Prostate gland (tissue), 2 donors: Measurements from ENCODE around the gene TMTC2. TPM values are rescaled to one million over a fixed set of nuclear protein-coding genes. Genes with fewer than 3 reads are reported as not detected.

Source experiments
- DNase-seq: peaks from one replicate; pipeline ENCODE4 v3.0.0-alpha.2; 2019; ENCODE audit warnings: low spot score
- H3K27ac ChIP-seq, 2 donors: fragments of 200-600 bp; sonication (generic); 2 replicates each; pipeline ENCODE4 v1.5.1; 2017 to 2019
- H3K27me3 ChIP-seq: fragments of 200-600 bp; sonication (generic); replicated peaks from 2 replicates; pipeline ENCODE4 v1.5.1; 2019; ENCODE audit not compliant: insufficient read depth
- H3K36me3 ChIP-seq, 2 donors: fragments of 200-600 bp; sonication (generic); 1 replicate in 1 of 2; 2 replicates in 1 of 2; pipeline versions ENCODE4 v1.5.1 to v1.8.1; 2017 to 2019
- H3K4me1 ChIP-seq: fragments of 200-600 bp; sonication (generic); replicated peaks from 2 replicates; pipeline ENCODE4 v1.5.1; 2019
- H3K4me3 ChIP-seq, 2 donors: fragments of 200-600 bp; sonication (generic); 2 replicates each; pipeline ENCODE4 v1.5.1; 2017 to 2019
- H3K9me3 ChIP-seq: fragments of 200-600 bp; sonication (generic); 2 replicates; pipeline ENCODE4 v1.5.1; 2017
- POLR2A ChIP-seq: fragments of 450-650 bp; IDR thresholded peaks from one replicate; pipeline ENCODE4 v1.6.1; 2016; ENCODE audit warnings: antibody characterized with exemption, mild to moderate bottlenecking
- POLR2AphosphoS5 ChIP-seq: sonication (generic); formaldehyde crosslinking; IDR thresholded peaks from one replicate; pipeline ENCODE4 v1.6.1; 2017; ENCODE audit warnings: antibody characterized with exemption
- WGBS: methylation state at CpG from one replicate; pipeline ENCODE4 v1.1.5; 2018; 5-methylcytosine and 5-hydroxymethylcytosine counted together
- intact Hi-C: fragments of 100-400 bp; cut with DNase I; formaldehyde crosslinking; loops from one replicate; pipeline ENCODE4 v1.14.2; 2022
- total RNA-seq, 2 donors: library from RNA; depleted of rRNA; stranded (reverse); fragments of >200 nt; gene quantifications; one replicate each; pipeline ENCODE4 v1.1.0, GENCODE V29; 2016
- TF ChIP-seq, protein P1 (sequence below), 4 experiments: fragments of 200-600 bp in 2 of 4; fragments of 450-650 bp in 2 of 4; sonication (generic) in 2 of 4; IDR thresholded peaks; 1 replicate in 3 of 4; 2 replicates in 1 of 4; pipeline ENCODE4 v1.5.1; 2016 to 2019; ENCODE audit warnings: antibody characterized with exemption in 4 of 4, mild to moderate bottlenecking in 2 of 4, moderate library complexity in 2 of 4

The TMTC2 gene
- total RNA-seq, 2 donors from 2014 or later, result 19.0 to 30.7 TPM

DNA sequence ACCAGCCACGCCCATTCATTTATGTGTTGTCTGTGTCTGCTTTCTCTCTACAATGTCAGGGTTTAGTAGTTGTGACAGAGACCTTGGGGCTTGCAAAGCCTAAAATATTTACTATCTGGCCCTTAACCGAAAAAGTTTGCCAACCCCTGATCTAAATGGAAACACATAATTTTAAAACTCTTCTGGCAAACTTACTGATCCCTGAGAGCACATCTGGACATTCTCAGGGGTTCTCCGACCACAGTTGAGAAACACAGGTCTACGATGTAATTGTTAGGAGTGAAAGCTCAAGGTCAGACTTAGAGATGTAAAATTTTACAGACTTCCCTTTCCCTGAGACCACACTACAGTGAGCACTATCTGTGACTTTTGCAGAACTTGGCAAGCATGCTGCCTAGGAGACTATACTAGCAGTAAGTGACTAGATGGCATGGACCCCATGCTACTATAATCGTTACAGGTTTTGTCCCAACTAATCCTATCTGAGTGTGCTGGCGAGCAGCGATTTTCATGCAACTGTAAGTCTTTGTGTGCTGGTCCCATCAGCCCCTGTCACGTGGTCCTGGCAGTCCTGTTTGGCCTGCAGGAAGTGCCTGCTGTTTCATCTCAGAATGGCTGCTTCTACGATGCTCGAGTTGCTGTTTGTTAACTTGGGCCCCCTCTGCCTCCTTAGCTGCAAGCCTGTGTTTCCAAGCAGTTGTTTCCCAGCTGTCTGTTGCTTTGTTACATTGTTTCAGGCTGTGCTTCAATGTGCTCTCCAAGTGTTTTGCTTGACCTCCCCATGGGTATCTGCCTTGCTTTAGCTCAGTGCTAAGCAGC, 21.6 kb downstream of the TMTC2 start:
- 58% methylated on average over 10 of the region's 10 CpGs for WGBS

DNA sequence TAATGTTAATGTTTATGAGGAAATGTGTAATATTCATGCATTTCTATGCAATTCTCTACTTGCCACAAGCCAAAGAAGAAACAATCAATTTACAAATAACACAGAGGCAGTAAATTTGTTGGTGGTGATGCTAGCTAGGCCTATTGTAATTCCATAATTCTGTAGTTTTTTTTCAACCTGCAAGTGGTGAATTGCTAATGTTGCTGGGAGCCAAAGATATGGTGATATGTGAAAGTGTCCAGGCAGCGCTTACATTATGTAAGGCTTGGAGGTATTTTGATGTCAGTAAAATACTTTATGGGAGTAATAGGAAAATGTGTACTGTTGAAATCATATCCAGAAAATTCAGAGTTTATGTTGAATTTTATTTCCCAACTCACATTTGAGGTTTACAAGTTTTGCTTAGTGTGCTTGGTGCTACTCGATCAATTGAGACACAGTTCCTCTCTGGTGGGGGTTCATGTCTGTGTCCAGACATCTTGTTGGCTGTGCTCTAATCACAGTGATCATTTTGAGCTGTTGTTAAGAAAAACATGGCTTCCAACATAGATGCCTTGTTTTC, 23.2 kb downstream of the TMTC2 start:
- Histone ChIP-seq H3K4me3 (no peak overlapping the region), H3K9me3 (no peaks in the 10 kb centered on the region), H3K27me3 (no peaks in the 10 kb centered on the region), H3K4me1 (no peaks in the 10 kb centered on the region), H3K27ac (no peak overlapping the region), H3K36me3 (no peaks in the 10 kb centered on the region)
- TF ChIP-seq, protein P1, sequence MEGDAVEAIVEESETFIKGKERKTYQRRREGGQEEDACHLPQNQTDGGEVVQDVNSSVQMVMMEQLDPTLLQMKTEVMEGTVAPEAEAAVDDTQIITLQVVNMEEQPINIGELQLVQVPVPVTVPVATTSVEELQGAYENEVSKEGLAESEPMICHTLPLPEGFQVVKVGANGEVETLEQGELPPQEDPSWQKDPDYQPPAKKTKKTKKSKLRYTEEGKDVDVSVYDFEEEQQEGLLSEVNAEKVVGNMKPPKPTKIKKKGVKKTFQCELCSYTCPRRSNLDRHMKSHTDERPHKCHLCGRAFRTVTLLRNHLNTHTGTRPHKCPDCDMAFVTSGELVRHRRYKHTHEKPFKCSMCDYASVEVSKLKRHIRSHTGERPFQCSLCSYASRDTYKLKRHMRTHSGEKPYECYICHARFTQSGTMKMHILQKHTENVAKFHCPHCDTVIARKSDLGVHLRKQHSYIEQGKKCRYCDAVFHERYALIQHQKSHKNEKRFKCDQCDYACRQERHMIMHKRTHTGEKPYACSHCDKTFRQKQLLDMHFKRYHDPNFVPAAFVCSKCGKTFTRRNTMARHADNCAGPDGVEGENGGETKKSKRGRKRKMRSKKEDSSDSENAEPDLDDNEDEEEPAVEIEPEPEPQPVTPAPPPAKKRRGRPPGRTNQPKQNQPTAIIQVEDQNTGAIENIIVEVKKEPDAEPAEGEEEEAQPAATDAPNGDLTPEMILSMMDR (IDR thresholded peaks at IDR 0.05), result no peak
- 72% methylated on average over 2 of the region's 2 CpGs for WGBS
- intact Hi-C loops, result no loop called here
- DNase-seq, result no peak

More for the DNA sequence above, 21.6 kb downstream of the TMTC2 start:
- DNase-seq, result no peak
- no peak overlapping the region for H3K27ac ChIP-seq
- no peaks in the 10 kb centered on the region for H3K36me3 ChIP-seq
- intact Hi-C loops, result no loop called here
- H3K4me1 ChIP-seq, result no peaks in the 10 kb centered on the region
- H3K27me3 ChIP-seq, result no peaks in the 10 kb centered on the region
- no peak overlapping the region for H3K4me3 ChIP-seq
- TF ChIP-seq POLR2AphosphoS5, result no peak
- TF ChIP-seq, protein P1 (IDR thresholded peaks at IDR 0.05), result no peak
- TF ChIP-seq POLR2A, result no peak
- H3K9me3 ChIP-seq, result no peaks in the 10 kb centered on the region

DNA sequence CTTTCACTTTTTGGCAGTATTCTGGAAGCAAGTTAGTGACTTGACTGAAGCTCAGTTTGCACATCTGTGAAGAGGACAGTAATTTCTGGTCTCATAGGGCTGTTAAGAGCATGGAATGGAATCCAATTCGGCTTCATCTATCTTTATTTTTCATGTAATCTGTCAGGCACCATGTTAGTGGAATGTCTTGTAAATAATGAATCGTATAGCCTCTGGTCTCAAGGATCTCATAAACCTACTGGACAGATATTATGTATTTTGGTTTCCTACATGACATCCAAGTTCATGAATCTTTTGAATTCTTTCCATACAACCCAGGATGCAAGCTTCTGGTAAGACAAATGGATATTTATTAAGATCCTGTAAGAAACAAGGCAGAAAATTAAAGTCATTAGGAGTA, 24.0 kb downstream of the TMTC2 start:
- H3K27me3 ChIP-seq, result no peaks in the 10 kb centered on the region
- no peak overlapping the region for H3K4me3 ChIP-seq
- no peaks in the 10 kb centered on the region for H3K36me3 ChIP-seq
- no peak for DNase-seq
- 80% methylated on average over 2 of the region's 2 CpGs for WGBS
- H3K9me3 ChIP-seq, result no peaks in the 10 kb centered on the region
- intact Hi-C loops, result no loop called here
- no peaks in the 10 kb centered on the region for H3K4me1 ChIP-seq
- TF ChIP-seq, protein P1 (IDR thresholded peaks at IDR 0.05), result no peak
- TF ChIP-seq POLR2AphosphoS5 (no peak), POLR2A (no peak)
- no peak overlapping the region for H3K27ac ChIP-seq

DNA sequence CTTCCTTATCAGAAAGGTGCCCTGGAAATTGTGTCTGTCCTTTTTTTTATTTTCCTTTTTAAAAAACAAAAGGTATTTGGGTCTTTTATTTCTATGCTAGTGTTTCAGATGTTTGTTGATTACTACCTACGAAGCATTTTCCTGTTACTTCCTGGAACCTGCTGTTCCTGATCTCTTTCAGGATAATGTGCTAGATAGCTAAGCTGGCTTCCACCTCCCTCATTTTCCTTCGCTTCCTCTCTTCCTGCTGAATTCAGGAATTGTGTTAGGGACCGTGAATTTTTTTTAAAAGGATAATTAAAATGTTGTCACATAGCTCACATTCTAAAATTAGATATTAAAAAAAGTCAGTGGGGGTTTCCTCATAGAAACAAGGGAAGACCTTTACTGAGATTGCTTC, 27.7 kb downstream of the TMTC2 start:
- DNase-seq, result no peak
- Histone ChIP-seq H3K4me1 (no peaks in the 10 kb centered on the region), H3K27ac (no peak overlapping the region), H3K36me3 (no peaks in the 10 kb centered on the region), H3K9me3 (no peaks in the 10 kb centered on the region), H3K4me3 (no peak overlapping the region), H3K27me3 (no peaks in the 10 kb centered on the region)
- intact Hi-C loops, result no loop called here
- 79% methylated on average over 3 of the region's 3 CpGs for WGBS
- TF ChIP-seq, protein P1 (IDR thresholded peaks at IDR 0.05), result no peak
- TF ChIP-seq POLR2AphosphoS5 (no peak), POLR2A (no peak)

DNA sequence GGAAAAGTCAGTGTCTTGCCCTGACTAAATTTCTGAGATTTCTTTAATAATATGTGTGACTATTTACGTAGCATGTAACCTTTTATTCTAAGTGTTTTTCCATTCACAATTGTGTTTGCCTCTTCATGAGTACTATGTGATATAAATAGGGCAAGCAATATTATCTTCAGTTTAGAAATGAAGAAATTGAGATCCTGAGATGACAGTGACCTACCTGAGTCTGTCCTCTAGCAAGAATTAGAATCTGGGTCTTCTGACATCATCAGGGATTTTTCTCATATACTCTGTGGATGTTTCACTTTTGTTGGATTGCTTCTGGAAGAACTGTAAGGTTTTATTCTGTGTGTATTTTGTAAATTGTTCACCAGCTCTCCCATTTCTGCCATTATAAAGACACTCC, 35.0 kb downstream of the TMTC2 start:
- no peaks in the 10 kb centered on the region for H3K27me3 ChIP-seq
- no peak for TF ChIP-seq POLR2AphosphoS5
- TF ChIP-seq, protein P1 (IDR thresholded peaks at IDR 0.05), result no peak
- no peak for TF ChIP-seq POLR2A
- 95% methylated on average over 1 of the region's 1 CpG for WGBS
- no peak overlapping the region for H3K4me3 ChIP-seq
- H3K36me3 ChIP-seq, result no peaks in the 10 kb centered on the region
- no peak overlapping the region for H3K27ac ChIP-seq
- no peak for DNase-seq
- no peaks in the 10 kb centered on the region for H3K9me3 ChIP-seq
- intact Hi-C loops, result no loop called here
- H3K4me1 ChIP-seq, result no peaks in the 10 kb centered on the region
